Measurements from ENCODE around the gene ZNF182. TPM values are rescaled to one million over a fixed set of nuclear protein-coding genes. Genes with fewer than 3 reads are reported as not detected.
A peak's percentile ranks its signal among the peaks of the same experiment; 100 is the strongest.
"Not testable (repeated sequence)": the region's sequence is repeated elsewhere in the genome, so short reads cannot be mapped to it uniquely, and the experiment has no call there.

The ZNF182 gene
- total RNA-seq, 1 donor from 2014 or later: 7.9 TPM

DNA sequence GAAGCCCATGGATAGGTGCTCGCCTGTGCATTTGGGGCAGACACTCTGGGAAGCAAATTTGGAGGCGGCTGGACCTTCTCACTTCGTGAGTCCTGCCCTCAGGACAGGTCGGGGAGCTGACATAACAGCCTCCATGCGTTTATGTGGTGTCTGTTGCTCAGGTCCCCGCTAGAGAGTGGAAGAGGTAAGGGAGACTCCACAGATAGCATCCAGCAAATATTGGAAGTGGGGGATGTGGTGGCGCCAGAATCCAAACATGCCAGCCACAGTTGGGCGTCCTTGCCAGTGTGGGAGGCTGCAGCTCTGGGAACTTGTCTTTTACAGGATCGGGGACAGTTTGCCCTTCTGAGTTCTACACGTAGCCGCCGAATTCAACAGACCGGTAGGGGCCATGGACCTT lies 47.8 kb downstream of the ZNF182 start:
- H3K27ac Mint-ChIP-seq: no peak overlapping the region
- TF ChIP-seq, protein P1, sequence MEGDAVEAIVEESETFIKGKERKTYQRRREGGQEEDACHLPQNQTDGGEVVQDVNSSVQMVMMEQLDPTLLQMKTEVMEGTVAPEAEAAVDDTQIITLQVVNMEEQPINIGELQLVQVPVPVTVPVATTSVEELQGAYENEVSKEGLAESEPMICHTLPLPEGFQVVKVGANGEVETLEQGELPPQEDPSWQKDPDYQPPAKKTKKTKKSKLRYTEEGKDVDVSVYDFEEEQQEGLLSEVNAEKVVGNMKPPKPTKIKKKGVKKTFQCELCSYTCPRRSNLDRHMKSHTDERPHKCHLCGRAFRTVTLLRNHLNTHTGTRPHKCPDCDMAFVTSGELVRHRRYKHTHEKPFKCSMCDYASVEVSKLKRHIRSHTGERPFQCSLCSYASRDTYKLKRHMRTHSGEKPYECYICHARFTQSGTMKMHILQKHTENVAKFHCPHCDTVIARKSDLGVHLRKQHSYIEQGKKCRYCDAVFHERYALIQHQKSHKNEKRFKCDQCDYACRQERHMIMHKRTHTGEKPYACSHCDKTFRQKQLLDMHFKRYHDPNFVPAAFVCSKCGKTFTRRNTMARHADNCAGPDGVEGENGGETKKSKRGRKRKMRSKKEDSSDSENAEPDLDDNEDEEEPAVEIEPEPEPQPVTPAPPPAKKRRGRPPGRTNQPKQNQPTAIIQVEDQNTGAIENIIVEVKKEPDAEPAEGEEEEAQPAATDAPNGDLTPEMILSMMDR (IDR thresholded peaks at IDR 0.05; ENCODE audit: unreplicated experiment): no peak
- H3K4me1 Mint-ChIP-seq: no peaks in the 10 kb centered on the region
- H3K36me3 Mint-ChIP-seq: no peaks in the 10 kb centered on the region
- H3K4me3 Mint-ChIP-seq: no peak overlapping the region
- no peak for DNase-seq (ENCODE audit: low spot score in 2 of 2, unreplicated experiment in 2 of 2)
- peaks cover 36% of the 10 kb centered on the region for H3K9me3 Mint-ChIP-seq
- H3K27me3 Mint-ChIP-seq (ENCODE audit: low read depth): no peaks in the 10 kb centered on the region

DNA sequence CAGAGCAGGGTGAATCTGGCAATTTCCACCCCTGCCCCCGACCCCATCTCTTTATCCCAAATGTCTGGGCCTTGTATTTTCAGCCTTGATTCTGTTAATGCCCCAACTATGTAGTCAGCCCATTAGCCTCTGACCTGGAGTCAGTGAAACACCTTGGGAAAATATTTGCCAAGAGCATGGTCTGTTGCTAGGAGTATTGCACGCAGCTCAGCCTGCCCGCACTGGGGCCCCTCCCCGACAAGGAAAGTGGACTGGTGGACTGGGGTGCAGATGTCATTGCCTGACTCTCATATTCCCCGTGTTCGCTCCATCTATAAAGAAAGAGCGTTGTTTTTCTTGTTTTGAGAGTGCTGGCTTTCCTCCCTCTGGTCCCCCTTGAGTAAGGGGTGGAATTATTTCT lies 48.5 kb downstream of the ZNF182 start:
- not testable (repeated sequence) for H3K36me3 Mint-ChIP-seq; H3K4me1 Mint-ChIP-seq; H3K4me3 Mint-ChIP-seq; H3K27ac Mint-ChIP-seq; H3K27me3 Mint-ChIP-seq (ENCODE audit: low read depth); DNase-seq (ENCODE audit: low spot score in 2 of 2, unreplicated experiment in 2 of 2)
- peaks cover 36% of the 10 kb centered on the region for H3K9me3 Mint-ChIP-seq

DNA sequence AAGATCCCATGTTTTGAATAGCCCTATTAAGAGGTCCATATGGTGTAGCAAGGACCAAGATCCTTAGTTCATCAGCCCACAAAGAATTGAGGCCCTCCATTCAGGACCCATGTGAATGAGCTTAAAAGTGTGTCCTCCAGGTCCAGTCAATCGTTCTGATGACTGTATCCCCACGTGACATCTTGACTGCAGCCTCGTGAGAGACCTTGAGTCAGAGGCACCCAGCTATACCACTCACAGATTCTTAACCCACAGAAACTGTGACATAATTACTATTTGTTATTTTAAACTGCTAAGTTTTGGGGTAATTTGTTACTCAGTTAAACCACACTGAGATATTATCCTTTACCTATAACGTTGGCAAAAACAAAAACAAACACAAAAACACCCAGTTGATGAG lies 62.4 kb downstream of the ZNF182 start:
- no peak overlapping the region for H3K27ac Mint-ChIP-seq
- H3K9me3 Mint-ChIP-seq: peaks cover 51% of the 10 kb centered on the region
- no peak for DNase-seq (ENCODE audit: low spot score in 2 of 2, unreplicated experiment in 2 of 2)
- no peak overlapping the region for H3K4me3 Mint-ChIP-seq
- H3K36me3 Mint-ChIP-seq: no peaks in the 10 kb centered on the region
- no peaks in the 10 kb centered on the region for H3K27me3 Mint-ChIP-seq (ENCODE audit: low read depth)
- TF ChIP-seq, protein P1 (IDR thresholded peaks at IDR 0.05; ENCODE audit: unreplicated experiment): no peak
- peaks cover 3% of the 10 kb centered on the region for H3K4me1 Mint-ChIP-seq

DNA sequence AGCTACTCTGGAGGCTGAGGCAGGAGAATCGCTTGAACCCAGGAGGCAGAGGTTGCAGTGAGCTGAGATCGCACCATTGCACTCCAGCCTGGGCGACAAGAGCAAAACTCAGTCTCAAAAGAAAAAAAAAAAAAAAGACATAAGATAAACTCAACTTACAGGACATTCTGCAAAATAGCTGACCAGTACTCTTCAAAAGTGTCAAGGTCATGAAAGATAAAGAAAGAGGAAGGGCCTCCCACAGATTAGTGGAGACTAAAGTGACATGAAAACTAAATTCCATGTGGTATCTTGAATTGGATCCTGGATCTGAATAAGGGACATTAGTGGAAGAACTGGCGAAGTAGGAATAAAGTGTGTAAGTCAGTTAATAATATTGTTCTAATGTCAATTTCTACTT lies 63.3 kb downstream of the ZNF182 start:
- TF ChIP-seq, protein P1 (IDR thresholded peaks at IDR 0.05; ENCODE audit: unreplicated experiment): no peak
- Mint-ChIP-seq H3K36me3 (no peaks in the 10 kb centered on the region), H3K9me3 (peaks cover 46% of the 10 kb centered on the region), H3K27me3 (ENCODE audit: low read depth) (no peaks in the 10 kb centered on the region), H3K4me3 (no peak overlapping the region), H3K27ac (no peak overlapping the region), H3K4me1 (peaks cover 11% of the 10 kb centered on the region)
- no peak for DNase-seq (ENCODE audit: low spot score in 2 of 2, unreplicated experiment in 2 of 2)

DNA sequence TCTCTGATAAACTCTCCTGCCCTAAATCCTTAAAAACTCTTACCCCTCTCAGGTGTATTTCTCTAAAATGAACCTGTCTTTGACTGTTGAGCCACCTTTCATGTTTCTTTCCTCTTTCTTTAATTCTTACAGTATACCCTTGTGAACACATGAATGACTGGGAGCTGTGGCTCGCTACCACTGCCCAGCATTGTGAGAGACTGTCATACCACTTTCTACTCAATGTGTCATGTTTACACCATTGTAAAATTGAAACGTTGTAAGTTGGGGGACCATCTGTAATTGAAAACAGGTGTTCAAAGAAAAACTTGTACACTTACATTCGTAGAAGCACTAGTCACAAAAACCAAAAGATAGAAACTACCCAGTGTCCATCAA lies 66.9 kb downstream of the ZNF182 start:
- Mint-ChIP-seq H3K4me3 (peak overlapping the region; percentile 61), H3K36me3 (no peaks in the 10 kb centered on the region), H3K27me3 (ENCODE audit: low read depth) (no peaks in the 10 kb centered on the region), H3K9me3 (peaks cover 32% of the 10 kb centered on the region), H3K27ac (peak overlapping the region; percentile 90), H3K4me1 (peaks cover 13% of the 10 kb centered on the region)
- DNase-seq (ENCODE audit: low spot score in 2 of 2, unreplicated experiment in 2 of 2): no peak
- TF ChIP-seq, protein P1 (IDR thresholded peaks at IDR 0.05; ENCODE audit: unreplicated experiment): no peak

DNA sequence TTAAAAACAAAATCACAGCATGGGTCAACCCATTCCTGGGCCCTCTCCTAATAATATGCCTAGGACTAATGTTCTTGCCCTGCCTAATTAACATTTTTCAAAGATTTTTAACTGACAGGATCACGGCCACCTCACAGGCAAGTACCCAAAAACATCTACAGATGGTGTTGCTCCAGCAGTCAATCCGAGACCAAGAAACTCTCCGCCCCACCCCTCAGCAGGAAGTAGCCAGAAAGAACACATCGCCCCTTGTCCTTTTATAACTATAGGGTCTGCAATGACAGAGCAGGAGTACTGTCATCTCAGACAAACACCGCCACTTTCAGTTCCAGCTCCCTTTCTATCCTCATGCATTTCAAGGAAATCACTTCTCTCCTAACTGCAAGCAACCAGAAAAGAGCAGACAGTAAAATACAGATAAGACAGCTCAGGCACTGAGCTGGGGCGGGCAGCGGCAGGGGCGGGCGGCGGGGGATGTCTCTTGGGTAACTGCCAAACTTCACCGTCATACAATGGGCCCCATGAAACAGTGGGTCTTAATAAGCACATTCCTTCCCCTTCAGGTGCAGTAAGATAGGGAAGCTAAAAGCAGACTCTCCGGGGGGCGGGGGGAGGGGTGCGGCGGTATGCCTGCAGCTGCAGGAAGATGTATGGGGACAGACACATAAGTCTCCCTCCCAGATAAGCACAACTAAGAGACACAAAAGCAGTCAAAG lies 67.4 kb downstream of the ZNF182 start:
- H3K4me1 Mint-ChIP-seq: peaks cover 13% of the 10 kb centered on the region
- no peaks in the 10 kb centered on the region for H3K36me3 Mint-ChIP-seq
- TF ChIP-seq, protein P1 (IDR thresholded peaks at IDR 0.05; ENCODE audit: unreplicated experiment): no peak
- H3K9me3 Mint-ChIP-seq: peaks cover 30% of the 10 kb centered on the region
- DNase-seq (ENCODE audit: low spot score in 2 of 2, unreplicated experiment in 2 of 2): peak in 1 of 2 experiments; percentile 37
- peak overlapping the region; percentile 61 for H3K4me3 Mint-ChIP-seq
- H3K27ac Mint-ChIP-seq: peak overlapping the region; percentile 97
- no peaks in the 10 kb centered on the region for H3K27me3 Mint-ChIP-seq (ENCODE audit: low read depth)
